Measurements from ENCODE around the gene CD53. TPM values are rescaled to one million over a fixed set of nuclear protein-coding genes. Genes with fewer than 3 reads are reported as not detected.

Gene CD53
- total RNA-seq, 1 experiment from 2014 or later = not detected

- no peak for DNase-seq (ENCODE audit: unreplicated experiment)
- BruUV-seq (replicated peaks) = no TSS peak
- POLR2A ChIA-PET = no interaction called here
- intact Hi-C loops (cut with micrococcal nuclease) = no loop called here
- Mint-ChIP-seq H3K4me1 (ENCODE audit: insufficient read depth, unreplicated experiment) (no peaks in the 10 kb centered on the region), H3K36me3 (ENCODE audit: insufficient read depth, unreplicated experiment) (no peaks in the 10 kb centered on the region), H3K27ac (ENCODE audit: low read depth, unreplicated experiment) (no peak overlapping the region), H3K9me3 (ENCODE audit: unreplicated experiment) (peaks cover 10% of the 10 kb centered on the region), H3K4me3 (ENCODE audit: unreplicated experiment) (no peak overlapping the region), H3K27me3 (ENCODE audit: insufficient read depth, unreplicated experiment) (no peaks in the 10 kb centered on the region)
- no peak for TF ChIP-seq CTCF (IDR thresholded peaks at IDR 0.05; ENCODE audit: unreplicated experiment)
- CTCF ChIA-PET = interaction anchor here (0.7 to 1.0 kb wide), 2 partner anchors 12 to 83 kb away, joined by 3 read pairs; no protein-coding TSS in a partner anchor
Observed at GRCh38 chr1:110864287-110864686, 8.7 kb upstream of the CD53 start.

GRCh38 chr1:110870721-110871388, 2.1 kb upstream of the CD53 start:
- BruUV-seq (replicated peaks) = no TSS peak
- H3K9me3 Mint-ChIP-seq (ENCODE audit: unreplicated experiment) = peaks cover 10% of the 10 kb centered on the region

GRCh38 chr1:110872366-110872744, 593 bp upstream of the CD53 start:
- Mint-ChIP-seq H3K4me1 (ENCODE audit: insufficient read depth, unreplicated experiment) (no peaks in the 10 kb centered on the region), H3K9me3 (ENCODE audit: unreplicated experiment) (no peaks in the 10 kb centered on the region), H3K4me3 (ENCODE audit: unreplicated experiment) (no peak overlapping the region), H3K27me3 (ENCODE audit: insufficient read depth, unreplicated experiment) (no peaks in the 10 kb centered on the region), H3K36me3 (ENCODE audit: insufficient read depth, unreplicated experiment) (no peaks in the 10 kb centered on the region), H3K27ac (ENCODE audit: low read depth, unreplicated experiment) (no peak overlapping the region)
- POLR2A ChIA-PET = no interaction called here
- BruUV-seq (replicated peaks) = no TSS peak
- TF ChIP-seq CTCF (IDR thresholded peaks at IDR 0.05; ENCODE audit: unreplicated experiment) = no peak
- DNase-seq (ENCODE audit: unreplicated experiment) = no peak
- CTCF ChIA-PET = no interaction called here
- intact Hi-C loops (cut with micrococcal nuclease) = no loop called here

More at GRCh38 chr1:110870721-110871388, 2.1 kb upstream of the CD53 start:
- ChIA-PET CTCF (interaction anchor here (0.7 kb wide), 2 partner anchors 78 to 270 kb away, joined by 3 read pairs; no protein-coding TSS in a partner anchor), POLR2A (no interaction called here)
- Mint-ChIP-seq H3K27me3 (ENCODE audit: insufficient read depth, unreplicated experiment) (no peaks in the 10 kb centered on the region), H3K4me1 (ENCODE audit: insufficient read depth, unreplicated experiment) (no peaks in the 10 kb centered on the region), H3K4me3 (ENCODE audit: unreplicated experiment) (no peak overlapping the region), H3K27ac (ENCODE audit: low read depth, unreplicated experiment) (no peak overlapping the region), H3K36me3 (ENCODE audit: insufficient read depth, unreplicated experiment) (no peaks in the 10 kb centered on the region)
- no peak for DNase-seq (ENCODE audit: unreplicated experiment)
- TF ChIP-seq CTCF (IDR thresholded peaks at IDR 0.05; ENCODE audit: unreplicated experiment) = no peak
- intact Hi-C loops (cut with micrococcal nuclease) = no loop called here

GRCh38 chr1:110873856-110874255, 908 bp downstream of the CD53 start:
- Mint-ChIP-seq H3K36me3 (ENCODE audit: insufficient read depth, unreplicated experiment) (no peaks in the 10 kb centered on the region), H3K27me3 (ENCODE audit: insufficient read depth, unreplicated experiment) (no peaks in the 10 kb centered on the region), H3K27ac (ENCODE audit: low read depth, unreplicated experiment) (no peak overlapping the region), H3K9me3 (ENCODE audit: unreplicated experiment) (no peaks in the 10 kb centered on the region), H3K4me3 (ENCODE audit: unreplicated experiment) (no peak overlapping the region), H3K4me1 (ENCODE audit: insufficient read depth, unreplicated experiment) (no peaks in the 10 kb centered on the region)
- POLR2A ChIA-PET = no interaction called here
- DNase-seq (ENCODE audit: unreplicated experiment) = no peak
- no peak for TF ChIP-seq CTCF (IDR thresholded peaks at IDR 0.05; ENCODE audit: unreplicated experiment)
- BruUV-seq (replicated peaks) = no TSS peak
- intact Hi-C loops (cut with micrococcal nuclease) = no loop called here
- CTCF ChIA-PET = interaction anchor here (1.0 kb wide), 1 partner anchor 92 kb away, joined by 3 read pairs; no protein-coding TSS in a partner anchor

All from MCF 10A (cell line).